GM19395 (cell line): ENCODE results near the gene TMEM229B.

Experiments used
- ATAC-seq: cut with Tn5 transposase; IDR thresholded peaks from one replicate; pipeline ENCODE4 v1.9.1; 2021; ENCODE audit warnings: mild to moderate bottlenecking, moderate library complexity; ENCODE audit not compliant: unreplicated experiment

The TMEM229B gene

DNA sequence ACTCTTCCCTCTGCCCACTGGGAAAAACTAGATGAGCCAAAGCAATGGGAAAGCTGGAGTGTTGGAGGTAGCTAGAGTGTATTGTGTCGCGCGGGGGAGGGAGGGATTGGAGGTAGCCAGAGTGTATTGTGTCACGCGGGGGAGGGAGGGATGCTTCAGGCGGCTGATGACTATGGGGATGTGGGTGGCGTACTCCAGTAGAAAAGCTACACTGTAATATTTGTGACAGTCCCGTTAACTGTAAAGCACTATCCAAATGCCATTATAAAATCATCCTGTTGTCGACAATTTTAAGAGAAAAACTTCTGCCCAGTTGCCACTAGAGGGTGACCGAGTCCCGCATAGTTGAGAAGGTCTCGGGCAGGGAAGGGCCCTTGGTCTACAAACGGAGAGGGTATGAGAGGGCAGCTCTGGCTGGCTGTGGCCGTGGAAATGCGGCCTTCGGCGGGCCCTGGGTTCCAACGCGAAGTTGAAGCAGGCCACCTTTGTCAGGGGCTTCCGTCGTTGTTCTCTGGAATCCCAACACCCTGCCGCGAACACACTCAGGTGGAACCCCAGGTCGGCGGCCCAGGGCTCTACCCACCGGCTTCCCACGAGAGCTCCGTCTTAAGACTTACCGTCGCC is 61.4 kb downstream of the TMEM229B start:
- ATAC-seq, result no peak

DNA sequence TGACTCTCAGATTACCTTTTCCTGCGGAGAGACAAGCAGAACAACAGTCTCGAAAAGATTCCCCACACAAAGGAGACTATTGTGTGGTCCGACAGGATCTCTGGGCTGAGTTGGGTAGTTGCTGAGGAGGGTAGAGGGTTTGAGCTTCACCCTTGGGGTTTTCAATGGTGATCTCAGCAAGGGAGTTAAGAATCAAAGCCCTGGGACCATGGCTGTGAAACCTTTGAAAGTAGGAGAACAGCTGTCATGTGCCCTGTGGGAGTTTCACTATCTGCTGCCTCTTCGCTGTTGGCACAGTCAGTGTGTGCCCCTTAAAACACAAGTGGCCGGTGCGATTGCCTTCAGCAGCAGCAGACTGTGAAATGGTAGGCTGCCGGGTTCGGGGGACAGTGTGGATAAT is 62.4 kb downstream of the TMEM229B start:
- ATAC-seq, result no peak

DNA sequence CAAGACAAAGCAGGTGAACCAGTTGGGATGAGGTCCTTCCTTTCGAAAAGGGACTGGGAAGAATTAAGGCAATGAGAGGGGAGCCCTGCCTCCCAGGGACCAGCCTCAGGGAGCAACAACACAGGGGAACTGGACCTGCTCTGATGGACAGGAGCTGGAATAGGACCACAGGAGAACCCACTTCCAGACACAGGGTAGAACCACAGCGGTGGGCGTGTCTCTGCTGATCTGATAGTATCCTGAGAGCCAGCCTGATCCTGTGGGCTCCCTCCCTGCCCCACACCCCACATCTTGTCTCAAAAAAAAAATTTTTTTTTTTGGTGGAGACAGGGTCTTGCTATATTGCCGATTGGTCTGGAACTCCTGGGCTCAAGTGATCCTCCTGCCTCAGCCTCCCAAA is 62.9 kb downstream of the TMEM229B start:
- no peak for ATAC-seq

DNA sequence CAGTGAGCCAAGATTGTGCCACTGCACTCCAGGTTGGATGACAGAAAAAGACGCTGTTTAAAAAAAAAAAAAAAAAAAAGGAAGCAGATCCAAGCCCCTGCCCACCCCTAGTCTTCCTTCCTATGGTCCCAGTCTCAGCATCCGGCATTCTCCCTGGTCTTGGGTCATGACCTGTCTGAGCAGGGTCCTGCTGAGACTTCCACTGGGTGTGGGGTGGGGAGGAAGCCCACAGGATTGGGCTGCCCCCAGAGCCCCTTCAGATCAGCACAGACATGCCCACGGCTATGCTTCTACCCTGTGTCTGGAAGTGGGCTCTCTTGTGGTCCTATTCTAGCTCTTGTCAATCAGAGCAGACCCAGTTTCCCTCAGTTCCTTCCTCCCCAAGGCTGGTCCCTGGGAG is 64.0 kb downstream of the TMEM229B start:
- ATAC-seq, result no peak

DNA sequence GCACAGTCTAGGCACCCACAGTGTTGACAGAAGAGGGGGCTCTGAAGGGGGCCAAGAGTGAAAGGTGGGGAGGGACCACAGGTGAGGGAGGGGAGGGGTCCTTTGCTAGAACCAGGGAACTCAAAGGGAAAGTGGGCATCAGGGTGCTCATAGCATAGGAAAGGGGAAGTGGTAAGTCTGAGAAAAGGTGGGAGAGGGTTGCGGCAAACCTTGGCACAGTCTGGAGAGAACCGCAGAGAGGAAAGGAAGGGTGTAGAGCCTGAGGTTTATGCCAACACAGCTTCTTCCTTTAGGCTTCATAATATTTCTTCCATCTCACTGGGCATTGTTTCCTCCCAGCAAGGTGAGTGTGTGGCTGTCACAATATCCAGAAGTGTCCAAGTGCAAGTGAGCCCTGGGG is 65.1 kb downstream of the TMEM229B start:
- ATAC-seq, result no peak

DNA sequence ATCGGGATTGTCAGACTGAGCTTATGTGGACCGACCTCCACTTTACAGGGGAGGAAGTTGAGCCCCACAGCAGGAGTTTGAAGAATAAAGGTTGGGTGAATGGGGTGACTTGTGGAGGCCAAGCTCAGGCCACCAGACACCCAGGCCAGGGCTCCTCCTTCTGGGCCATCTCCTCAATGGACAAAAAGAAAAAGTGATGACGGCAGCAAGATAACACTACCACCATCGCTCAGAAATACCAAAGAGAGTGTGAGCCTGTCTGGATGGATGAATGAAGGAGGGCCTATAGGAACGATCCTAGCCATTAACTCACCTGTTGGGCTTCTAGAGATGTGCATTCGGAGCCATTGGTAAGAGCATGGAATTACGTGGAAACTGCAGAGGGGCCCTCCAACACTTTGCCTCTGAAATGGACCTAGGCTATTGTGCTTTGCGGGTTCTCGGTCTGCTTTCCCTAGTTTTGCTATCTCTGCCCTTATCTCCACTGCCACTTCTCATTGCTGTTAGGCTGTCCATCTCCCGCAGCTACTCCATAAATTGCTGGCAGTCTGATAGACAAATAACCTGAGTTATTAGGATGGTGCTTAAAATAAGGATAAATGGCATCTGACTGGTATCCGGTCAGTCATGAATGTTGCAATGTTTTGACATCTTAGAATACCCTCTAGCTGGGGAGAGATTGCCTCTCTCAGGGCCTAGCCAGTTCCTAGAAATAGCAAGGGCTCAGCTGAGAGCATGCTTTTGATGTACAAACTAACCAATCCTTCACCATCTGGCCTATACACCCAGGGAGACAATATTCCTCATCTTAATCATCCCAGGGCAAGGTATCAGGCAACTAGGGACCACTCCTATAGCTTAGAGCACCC is 66.9 kb downstream of the TMEM229B start:
- ATAC-seq, result no peak
